Measurements from ENCODE around the gene DNM3.

Gene DNM3

GRCh38 chr1:171817511-171818265 lies 23.6 kb upstream of the DNM3 start:
- DNase-seq (ENCODE audit: low read depth): peak; percentile 74

- no peak for DNase-seq (ENCODE audit: low read depth)
These were observed 21.4 kb upstream of the DNM3 start for GRCh38 chr1:171819946-171820345.

- no peak for DNase-seq (ENCODE audit: low read depth)
These were observed 14.3 kb upstream of the DNM3 start for GRCh38 chr1:171826973-171827372.

GRCh38 chr1:171828794-171829193 lies 12.5 kb upstream of the DNM3 start:
- no peak for DNase-seq (ENCODE audit: low read depth)

- no peak for DNase-seq (ENCODE audit: low read depth)
These were observed 8.0 kb upstream of the DNM3 start for GRCh38 chr1:171833091-171833825.

- DNase-seq (ENCODE audit: low read depth): no peak
These were observed 6.5 kb upstream of the DNM3 start for GRCh38 chr1:171834821-171835220.

- no peak for DNase-seq (ENCODE audit: low read depth)
These were observed 5.4 kb upstream of the DNM3 start for GRCh38 chr1:171835891-171836290.

GRCh38 chr1:171841931-171842761 lies 848 bp downstream of the DNM3 start:
- no peak for DNase-seq (ENCODE audit: low read depth)

GRCh38 chr1:171844381-171844780 lies 3.1 kb downstream of the DNM3 start:
- no peak for DNase-seq (ENCODE audit: low read depth)

- no peak for DNase-seq (ENCODE audit: low read depth)
These were observed 4.7 kb downstream of the DNM3 start for GRCh38 chr1:171845998-171846397.

GRCh38 chr1:171849245-171849898 lies 8.1 kb downstream of the DNM3 start:
- DNase-seq (ENCODE audit: low read depth): no peak

GRCh38 chr1:171850651-171851350 lies 9.5 kb downstream of the DNM3 start:
- DNase-seq (ENCODE audit: low read depth): no peak

GRCh38 chr1:171852272-171852671 lies 11.0 kb downstream of the DNM3 start:
- DNase-seq (ENCODE audit: low read depth): peak; percentile 11

- no peak for DNase-seq (ENCODE audit: low read depth)
These were observed 14.1 kb downstream of the DNM3 start for GRCh38 chr1:171855381-171855780.

- no peak for DNase-seq (ENCODE audit: low read depth)
These were observed 17.4 kb downstream of the DNM3 start for GRCh38 chr1:171858696-171859095.

GRCh38 chr1:171860696-171861095 lies 19.4 kb downstream of the DNM3 start:
- no peak for DNase-seq (ENCODE audit: low read depth)

- DNase-seq (ENCODE audit: low read depth): no peak
These were observed 22.2 kb downstream of the DNM3 start for GRCh38 chr1:171863531-171863930.

- DNase-seq (ENCODE audit: low read depth): no peak
These were observed 23.0 kb downstream of the DNM3 start for GRCh38 chr1:171864308-171864707.

- DNase-seq (ENCODE audit: low read depth): no peak
These were observed 23.8 kb downstream of the DNM3 start for GRCh38 chr1:171865106-171865505.

GRCh38 chr1:171867236-171867635 lies 25.9 kb downstream of the DNM3 start:
- no peak for DNase-seq (ENCODE audit: low read depth)

GRCh38 chr1:171868217-171868803 lies 27.0 kb downstream of the DNM3 start:
- DNase-seq (ENCODE audit: low read depth): no peak
